Mesothelial cell of epicardium (in vitro differentiated cells): ENCODE data around the gene EME1. TPM values are rescaled to one million over a fixed set of nuclear protein-coding genes. Genes with fewer than 3 reads are reported as not detected.
A peak's percentile ranks its signal among the peaks of the same experiment; 100 is the strongest.

Source experiments
- DNase-seq, 2 experiments: peaks; one replicate each; pipeline ENCODE4 v3.0.0; 2021; ENCODE audit warnings: low spot score in 2 of 2; ENCODE audit not compliant: unreplicated experiment in 2 of 2
- H3K27ac Mint-ChIP-seq: 2 replicates; pipeline ENCODE4 v1.8.0; 2021; ENCODE audit warnings: mixed read lengths
- H3K27me3 Mint-ChIP-seq: 2 replicates; pipeline ENCODE4 v1.8.0; 2021; ENCODE audit warnings: low read depth, mixed read lengths
- H3K36me3 Mint-ChIP-seq: 2 replicates; pipeline ENCODE4 v1.8.0; 2021; ENCODE audit warnings: mixed read lengths
- H3K4me1 Mint-ChIP-seq: 2 replicates; pipeline ENCODE4 v1.8.0; 2021; ENCODE audit warnings: mixed read lengths
- H3K4me3 Mint-ChIP-seq: 2 replicates; pipeline ENCODE4 v1.8.0; 2021; ENCODE audit warnings: mild to moderate bottlenecking, moderate library complexity, mixed read lengths
- H3K9me3 Mint-ChIP-seq: 2 replicates; pipeline ENCODE4 v1.8.0; 2021; ENCODE audit warnings: mixed read lengths
- CTCF ChIP-seq: fragments of 200-600 bp; sonication (generic); IDR thresholded peaks from one replicate; pipeline ENCODE4 v1.5.0; 2021; ENCODE audit warnings: antibody characterized with exemption; ENCODE audit not compliant: unreplicated experiment
- total RNA-seq: library from RNA; stranded (reverse); gene quantifications from 3 replicates; pipeline ENCODE4 v1.2.1, GENCODE V29; 2021

EME1 gene
- total RNA-seq, 1 donor from 2014 or later, result 11.6 TPM

- Mint-ChIP-seq H3K27ac (no peak overlapping the region), H3K9me3 (no peaks in the 10 kb centered on the region), H3K4me1 (peaks cover 17% of the 10 kb centered on the region), H3K27me3 (no peaks in the 10 kb centered on the region), H3K4me3 (no peak overlapping the region), H3K36me3 (peaks cover 2% of the 10 kb centered on the region)
- no peak for TF ChIP-seq CTCF
- no peak for DNase-seq
Measured at GRCh38 chr17:50359998-50360461, 13.0 kb upstream of the EME1 start.

GRCh38 chr17:50360486-50361115, 12.4 kb upstream of the EME1 start:
- no peak overlapping the region for H3K4me3 Mint-ChIP-seq
- H3K27me3 Mint-ChIP-seq, result no peaks in the 10 kb centered on the region
- no peak overlapping the region for H3K27ac Mint-ChIP-seq
- peaks cover 2% of the 10 kb centered on the region for H3K36me3 Mint-ChIP-seq
- no peak for DNase-seq
- peaks cover 18% of the 10 kb centered on the region for H3K4me1 Mint-ChIP-seq
- no peaks in the 10 kb centered on the region for H3K9me3 Mint-ChIP-seq
- TF ChIP-seq CTCF, result no peak

- no peak overlapping the region for H3K4me3 Mint-ChIP-seq
- no peak for DNase-seq
- no peaks in the 10 kb centered on the region for H3K9me3 Mint-ChIP-seq
- H3K36me3 Mint-ChIP-seq, result peaks cover 2% of the 10 kb centered on the region
- no peaks in the 10 kb centered on the region for H3K27me3 Mint-ChIP-seq
- peak; percentile 70 for TF ChIP-seq CTCF
- H3K27ac Mint-ChIP-seq, result peak overlapping the region; percentile 64
- peaks cover 18% of the 10 kb centered on the region for H3K4me1 Mint-ChIP-seq
Measured at GRCh38 chr17:50361561-50362480, 11.2 kb upstream of the EME1 start.

- H3K9me3 Mint-ChIP-seq, result no peaks in the 10 kb centered on the region
- H3K27me3 Mint-ChIP-seq, result no peaks in the 10 kb centered on the region
- no peak overlapping the region for H3K4me3 Mint-ChIP-seq
- DNase-seq, result no peak
- TF ChIP-seq CTCF, result no peak
- peaks cover 4% of the 10 kb centered on the region for H3K36me3 Mint-ChIP-seq
- peaks cover 18% of the 10 kb centered on the region for H3K4me1 Mint-ChIP-seq
- H3K27ac Mint-ChIP-seq, result no peak overlapping the region
Measured at GRCh38 chr17:50362661-50363060, 10.4 kb upstream of the EME1 start.

- Mint-ChIP-seq H3K27me3 (no peaks in the 10 kb centered on the region), H3K9me3 (no peaks in the 10 kb centered on the region), H3K36me3 (peaks cover 12% of the 10 kb centered on the region), H3K27ac (no peak overlapping the region), H3K4me3 (no peak overlapping the region), H3K4me1 (peaks cover 18% of the 10 kb centered on the region)
- no peak for DNase-seq
- no peak for TF ChIP-seq CTCF
Measured at GRCh38 chr17:50363217-50364060, 9.6 kb upstream of the EME1 start.
